GM21737 (cell line): ENCODE measurements around the gene BRSK2.
"Not testable (repeated sequence)": the region's sequence is repeated elsewhere in the genome, so short reads cannot be mapped to it uniquely, and the experiment has no call there.

Source experiments
- ATAC-seq: cut with Tn5 transposase; IDR thresholded peaks from one replicate; pipeline ENCODE4 v1.9.1; 2021; ENCODE audit warnings: mild to moderate bottlenecking, moderate library complexity; ENCODE audit not compliant: unreplicated experiment

The BRSK2 gene

GRCh38 chr11:1508491-1508891 is 118.8 kb downstream of the BRSK2 start:
- ATAC-seq, result no peak

- no peak for ATAC-seq
These were observed 119.3 kb downstream of the BRSK2 start for GRCh38 chr11:1508986-1509385.

DNA sequence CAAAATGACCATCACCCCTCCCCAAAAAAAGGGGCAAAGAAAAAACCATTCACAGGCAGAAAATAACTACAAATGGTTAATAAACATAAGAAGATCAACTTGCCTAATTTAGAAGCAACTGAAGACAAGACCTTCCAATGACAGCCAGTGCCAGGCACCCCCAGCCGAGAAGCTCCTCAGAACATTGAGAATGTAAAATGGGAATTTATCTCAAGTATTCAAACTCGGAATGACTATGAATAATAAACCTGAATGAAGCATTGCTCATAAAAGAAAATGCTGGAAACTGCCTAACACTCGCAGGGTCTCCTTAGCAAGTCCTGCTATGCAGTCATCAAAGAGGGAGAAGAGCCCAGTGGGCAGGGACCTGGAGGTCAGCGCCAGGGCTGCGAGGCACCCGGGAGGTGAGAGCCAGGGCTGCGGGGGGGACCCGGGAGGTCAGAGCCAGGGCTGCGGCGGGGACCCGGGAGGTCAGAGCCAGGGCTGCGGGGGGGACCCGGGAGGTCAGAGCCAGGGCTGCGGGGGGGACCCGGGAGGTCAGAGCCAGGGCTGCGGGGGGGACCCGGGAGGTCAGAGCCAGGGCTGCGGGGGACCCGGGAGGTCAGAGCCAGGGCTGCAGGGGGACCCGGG is 120.0 kb downstream of the BRSK2 start:
- no peak for ATAC-seq

GRCh38 chr11:1510351-1510750 is 120.6 kb downstream of the BRSK2 start:
- not testable (repeated sequence) for ATAC-seq

DNA sequence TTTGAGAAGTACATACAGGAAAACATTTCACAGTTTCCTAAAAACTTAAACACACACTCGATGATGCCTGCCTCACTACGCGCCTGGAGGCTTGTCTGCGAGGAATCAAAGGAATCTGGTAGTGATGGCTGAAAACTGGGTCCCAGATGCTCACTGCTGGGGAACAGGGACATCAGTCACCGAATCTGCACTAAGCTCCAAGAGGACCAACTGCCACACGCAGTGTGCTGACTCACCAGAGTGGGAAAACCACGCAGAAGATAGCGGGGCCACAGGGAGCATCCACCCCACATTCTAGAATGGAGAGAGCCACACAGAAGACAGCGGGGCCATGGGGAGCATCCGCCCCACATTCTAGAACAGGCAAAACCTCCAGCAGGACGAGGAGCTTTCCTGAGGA is 121.2 kb downstream of the BRSK2 start:
- no peak for ATAC-seq

DNA sequence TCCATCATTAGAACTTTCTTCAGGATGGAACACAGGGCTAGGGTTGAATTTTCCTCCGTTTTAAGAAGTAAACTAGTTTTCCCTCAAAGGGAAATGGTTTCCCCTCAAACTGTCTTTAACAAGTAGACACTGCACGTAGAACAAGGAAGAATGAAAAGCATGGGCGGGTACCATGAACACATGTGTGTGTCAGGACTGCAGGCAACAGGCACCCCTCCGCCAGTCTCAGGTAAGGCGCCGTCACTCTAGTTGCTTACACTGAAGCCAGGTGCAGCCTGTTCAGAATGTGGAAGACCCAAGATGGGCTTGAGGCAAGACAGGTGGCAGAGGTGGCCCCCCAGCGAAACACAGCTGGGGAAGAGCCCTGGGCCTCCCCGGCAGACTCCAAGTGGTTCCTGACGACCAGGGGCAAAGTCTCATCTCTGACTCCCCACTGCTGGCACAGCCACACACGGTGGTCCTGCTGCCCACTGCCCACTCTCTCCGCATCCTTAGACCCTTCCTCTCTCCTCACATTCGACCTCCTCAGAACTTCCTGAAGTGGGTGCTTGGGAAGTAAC is 122.3 kb downstream of the BRSK2 start:
- ATAC-seq, result no peak
